ENCODE results near the gene SMDT1.

The SMDT1 gene

DNA sequence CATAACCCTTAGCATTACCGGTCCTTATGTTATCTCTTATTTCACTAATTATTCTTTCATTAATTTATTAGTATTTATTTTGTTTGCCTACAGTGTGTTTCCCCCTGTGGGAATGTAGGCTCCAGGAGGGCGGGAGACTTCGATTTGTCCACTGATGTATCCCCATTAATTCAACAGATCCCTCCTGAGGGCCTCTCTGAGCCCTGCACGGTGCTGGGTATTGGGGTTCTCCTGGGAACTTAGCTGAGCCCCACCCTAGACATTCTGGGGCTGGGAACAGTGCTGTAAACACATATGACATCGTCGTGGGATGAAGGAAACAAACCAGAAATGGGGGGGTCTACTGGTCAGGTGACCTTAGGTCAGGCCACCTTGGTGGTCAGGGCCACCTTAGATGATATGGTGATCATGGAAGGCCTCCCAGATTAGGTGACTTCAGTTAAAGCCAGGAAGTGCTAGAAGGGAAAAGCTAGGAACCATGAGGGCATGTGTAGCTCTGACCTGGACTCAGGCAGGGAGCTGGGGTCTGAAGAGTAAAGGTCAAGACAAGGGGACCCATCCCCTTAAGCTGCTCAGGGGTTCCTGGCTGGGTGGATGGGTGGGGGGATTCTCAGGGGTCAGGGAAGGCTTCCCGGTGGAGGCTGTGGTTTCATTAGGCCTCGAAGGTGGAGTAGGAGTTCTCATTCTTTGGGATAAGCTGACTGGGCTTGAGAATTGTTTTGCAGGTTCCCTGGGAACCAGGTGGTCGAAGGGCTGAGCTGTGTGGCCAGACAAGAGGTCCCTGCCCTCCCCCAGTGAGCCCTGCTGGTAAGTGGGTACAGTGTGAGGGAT lies 4.4 kb upstream of the SMDT1 start:
- H3K4me3 ChIP-seq (ENCODE audit: low read length) = 0 out of 2 replicates have a peak overlapping the region, but pooled peaks have one; percentile 34
- H2AFZ ChIP-seq (ENCODE audit: low read length) = no peak overlapping the region
- H3K9me3 ChIP-seq (replicated peaks; ENCODE audit: insufficient read depth, low read length) = no peaks in the 10 kb centered on the region
- H3K4me2 ChIP-seq (ENCODE audit: low read depth, low read length) = no peak overlapping the region
- H4K20me1 ChIP-seq (ENCODE audit: insufficient read depth, low read length) = no peaks in the 10 kb centered on the region
- H3K9me2 ChIP-seq (replicated peaks; ENCODE audit: insufficient read depth, low read length) = no peaks in the 10 kb centered on the region
- H3K79me2 ChIP-seq (ENCODE audit: low read length) = peaks cover 2% of the 10 kb centered on the region
- no peaks in the 10 kb centered on the region for H3K36me3 ChIP-seq (replicated peaks; ENCODE audit: insufficient read depth, low read length)
- peaks cover 18% of the 10 kb centered on the region; the same call in 1 of the 2 replicates for H3F3A ChIP-seq (ENCODE audit: insufficient read depth, low read length)
- no peaks in the 10 kb centered on the region for H3K27me3 ChIP-seq (replicated peaks; ENCODE audit: insufficient read depth, low read length)
- H3K4me1 ChIP-seq (ENCODE audit: low read length) = peaks cover 10% of the 10 kb centered on the region
- no peak for DNase-seq
- no peak overlapping the region for H3K9ac ChIP-seq (ENCODE audit: low read length)
- no peak overlapping the region for H3K27ac ChIP-seq (ENCODE audit: low read length)
- TF ChIP-seq EZH2 (optimal IDR thresholded peaks at IDR 0.05; ENCODE audit: low read depth, low read length) = no peak
- no peak for TF ChIP-seq CTCF (IDR thresholded peaks at IDR 0.05; ENCODE audit: low read length)
- no peak for TF ChIP-seq EZH2phosphoT487 (IDR thresholded peaks at IDR 0.05; ENCODE audit: low read length)

GRCh38 chr22:42076764-42077485 lies 2.6 kb upstream of the SMDT1 start:
- DNase-seq = no peak
- TF ChIP-seq EZH2 (optimal IDR thresholded peaks at IDR 0.05; ENCODE audit: low read depth, low read length) = no peak
- TF ChIP-seq CTCF (IDR thresholded peaks at IDR 0.05; ENCODE audit: low read length) = no peak
- no peak for TF ChIP-seq EZH2phosphoT487 (IDR thresholded peaks at IDR 0.05; ENCODE audit: low read length)
- Histone ChIP-seq H3K27me3 (replicated peaks; ENCODE audit: insufficient read depth, low read length) (no peaks in the 10 kb centered on the region), H2AFZ (ENCODE audit: low read length) (no peak overlapping the region), H4K20me1 (ENCODE audit: insufficient read depth, low read length) (no peaks in the 10 kb centered on the region), H3K4me3 (ENCODE audit: low read length) (no peak overlapping the region), H3K9me3 (replicated peaks; ENCODE audit: insufficient read depth, low read length) (no peaks in the 10 kb centered on the region), H3K4me1 (ENCODE audit: low read length) (peaks cover 7% of the 10 kb centered on the region), H3K9ac (ENCODE audit: low read length) (no peak overlapping the region), H3K79me2 (ENCODE audit: low read length) (peaks cover 20% of the 10 kb centered on the region), H3K4me2 (ENCODE audit: low read depth, low read length) (no peak overlapping the region), H3K9me2 (replicated peaks; ENCODE audit: insufficient read depth, low read length) (no peaks in the 10 kb centered on the region), H3K36me3 (replicated peaks; ENCODE audit: insufficient read depth, low read length) (no peaks in the 10 kb centered on the region), H3F3A (ENCODE audit: insufficient read depth, low read length) (0 out of 2 replicates have a peak, but pooled peaks cover 13% of the 10 kb centered on the region), H3K27ac (ENCODE audit: low read length) (no peak overlapping the region)

DNA sequence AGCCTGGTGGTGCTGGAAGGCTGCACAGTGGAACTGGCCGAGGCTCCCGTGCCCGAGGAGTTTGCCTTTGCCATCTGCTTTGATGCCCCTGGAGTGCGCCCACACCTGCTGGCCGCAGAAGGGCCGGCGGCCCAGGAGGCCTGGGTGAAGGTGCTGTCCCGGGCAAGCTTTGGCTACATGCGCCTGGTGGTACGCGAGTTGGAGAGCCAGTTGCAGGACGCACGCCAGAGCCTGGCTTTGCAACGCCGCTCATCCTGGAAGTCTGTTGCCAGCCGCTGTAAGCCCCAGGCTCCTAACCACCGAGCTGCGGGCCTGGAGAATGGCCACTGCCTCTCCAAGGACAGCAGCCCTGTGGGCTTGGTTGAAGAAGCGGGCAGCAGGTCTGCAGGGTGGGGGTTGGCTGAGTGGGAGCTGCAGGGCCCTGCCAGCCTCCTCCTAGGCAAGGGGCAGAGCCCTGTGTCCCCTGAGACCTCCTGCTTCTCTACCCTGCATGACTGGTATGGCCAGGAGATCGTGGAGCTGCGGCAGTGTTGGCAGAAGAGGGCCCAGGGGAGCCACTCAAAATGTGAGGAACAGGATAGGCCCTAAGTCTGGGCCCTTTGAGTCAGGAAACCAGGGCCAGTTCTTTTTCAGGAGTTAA lies 1.9 kb upstream of the SMDT1 start:
- Histone ChIP-seq H3F3A (ENCODE audit: insufficient read depth, low read length) (0 out of 2 replicates have a peak, but pooled peaks cover 13% of the 10 kb centered on the region), H3K79me2 (ENCODE audit: low read length) (peaks cover 25% of the 10 kb centered on the region), H3K27ac (ENCODE audit: low read length) (no peak overlapping the region), H2AFZ (ENCODE audit: low read length) (no peak overlapping the region), H3K9ac (ENCODE audit: low read length) (no peak overlapping the region), H3K4me1 (ENCODE audit: low read length) (peaks cover 7% of the 10 kb centered on the region), H3K9me2 (replicated peaks; ENCODE audit: insufficient read depth, low read length) (no peaks in the 10 kb centered on the region), H3K9me3 (replicated peaks; ENCODE audit: insufficient read depth, low read length) (no peaks in the 10 kb centered on the region), H3K36me3 (replicated peaks; ENCODE audit: insufficient read depth, low read length) (no peaks in the 10 kb centered on the region), H3K4me3 (ENCODE audit: low read length) (no peak overlapping the region), H3K27me3 (replicated peaks; ENCODE audit: insufficient read depth, low read length) (no peaks in the 10 kb centered on the region), H3K4me2 (ENCODE audit: low read depth, low read length) (no peak overlapping the region), H4K20me1 (ENCODE audit: insufficient read depth, low read length) (no peaks in the 10 kb centered on the region)
- no peak for DNase-seq
- TF ChIP-seq EZH2 (optimal IDR thresholded peaks at IDR 0.05; ENCODE audit: low read depth, low read length) = no peak
- TF ChIP-seq CTCF (IDR thresholded peaks at IDR 0.05; ENCODE audit: low read length) = no peak
- no peak for TF ChIP-seq EZH2phosphoT487 (IDR thresholded peaks at IDR 0.05; ENCODE audit: low read length)
